ENCODE measurements around the gene JMJD8. TPM values are rescaled to one million over a fixed set of nuclear protein-coding genes. Genes with fewer than 3 reads are reported as not detected.

Gene JMJD8
- total and polyA plus RNA-seq, 9 of the 15 experiments (the other 6 are each of a cell fraction or from before 2014, with no cell fraction given): 1.2 to 50.6 (median 29.3) TPM

DNA sequence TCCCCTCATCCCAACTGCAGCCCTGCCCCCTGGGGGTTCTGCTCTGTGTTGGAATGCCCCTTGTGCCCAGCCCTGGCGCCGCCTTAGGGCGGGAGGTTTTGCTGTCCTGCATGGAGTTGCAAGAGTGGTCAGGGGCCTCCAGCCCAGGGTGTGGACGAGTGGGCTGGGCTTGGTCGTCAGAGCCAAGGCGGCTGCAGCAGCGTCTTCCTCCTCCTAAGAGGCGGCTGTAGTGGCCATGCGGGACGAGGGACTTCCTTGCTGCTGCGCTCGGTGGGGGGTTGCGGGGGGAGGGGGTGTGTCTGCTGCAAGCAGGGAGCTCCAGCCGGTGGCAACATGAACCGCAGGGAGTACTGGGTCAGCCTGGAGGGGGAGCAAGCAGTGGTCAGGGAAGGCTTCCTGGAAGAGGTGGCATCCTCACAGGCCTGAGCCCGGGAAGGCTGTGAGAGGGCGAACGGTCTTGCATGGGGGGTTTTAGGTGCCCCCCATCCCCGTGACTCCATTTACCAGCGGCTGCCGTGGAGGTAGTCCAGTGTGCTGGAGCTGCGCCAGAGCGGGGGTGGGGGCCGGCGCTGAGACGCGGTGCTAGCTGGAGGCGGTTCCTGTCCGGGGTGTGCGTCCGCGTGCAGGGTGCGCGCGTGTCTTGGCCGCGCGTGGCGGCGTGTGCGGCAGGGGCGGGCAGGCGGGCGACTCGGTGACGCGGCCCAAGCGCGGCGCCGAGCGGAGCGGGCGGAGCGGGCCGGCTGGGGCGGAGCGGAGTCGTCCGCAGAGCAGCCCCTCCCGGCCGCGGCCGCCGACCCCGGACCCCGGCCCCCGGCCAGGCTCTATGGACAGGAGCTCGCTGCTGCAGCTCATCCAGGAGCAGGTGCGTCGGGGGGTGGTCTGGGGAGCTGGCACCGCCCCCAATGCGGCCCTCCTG lies 8.9 kb downstream of the JMJD8 start, which contains the start of gene RHBDL1 (continued):
- TF ChIP-seq CC2D1A (IDR thresholded peaks at IDR 0.05) (no peak), RBM34 (IDR thresholded peaks at IDR 0.05; ENCODE audit: borderline replicate concordance, insufficient read depth, low read length) (no peak), ERF (CRISPR knock-in tag; IDR thresholded peaks at IDR 0.05) (no peak), TEAD4 (IDR thresholded peaks at IDR 0.05; ENCODE audit: low read length) (0 out of 2 replicates have a peak, but pooled peaks have one; percentile 5), TEAD4 (CRISPR knock-in tag; IDR thresholded peaks at IDR 0.05; ENCODE audit: borderline replicate concordance) (no peak), ZNF644 (tag; IDR thresholded peaks at IDR 0.05; ENCODE audit: low read depth) (no peak), ZNF165 (CRISPR knock-in tag; IDR thresholded peaks at IDR 0.05; ENCODE audit: borderline replicate concordance) (no peak), FOXK1 (CRISPR knock-in tag; IDR thresholded peaks at IDR 0.05; ENCODE audit: borderline replicate concordance) (no peak), SRSF9 (IDR thresholded peaks at IDR 0.05; ENCODE audit: borderline replicate concordance, low read depth, low read length) (no peak), ETV6 (IDR thresholded peaks at IDR 0.05; ENCODE audit: borderline replicate concordance in 1 of 2, low read depth in 2 of 2, low read length in 1 of 2) (no peak), ETV6 (CRISPR knock-in tag; IDR thresholded peaks at IDR 0.05; ENCODE audit: borderline replicate concordance) (no peak), ZNF212 (CRISPR knock-in tag; IDR thresholded peaks at IDR 0.05) (no peak)
- TF ChIP-seq, protein P1, sequence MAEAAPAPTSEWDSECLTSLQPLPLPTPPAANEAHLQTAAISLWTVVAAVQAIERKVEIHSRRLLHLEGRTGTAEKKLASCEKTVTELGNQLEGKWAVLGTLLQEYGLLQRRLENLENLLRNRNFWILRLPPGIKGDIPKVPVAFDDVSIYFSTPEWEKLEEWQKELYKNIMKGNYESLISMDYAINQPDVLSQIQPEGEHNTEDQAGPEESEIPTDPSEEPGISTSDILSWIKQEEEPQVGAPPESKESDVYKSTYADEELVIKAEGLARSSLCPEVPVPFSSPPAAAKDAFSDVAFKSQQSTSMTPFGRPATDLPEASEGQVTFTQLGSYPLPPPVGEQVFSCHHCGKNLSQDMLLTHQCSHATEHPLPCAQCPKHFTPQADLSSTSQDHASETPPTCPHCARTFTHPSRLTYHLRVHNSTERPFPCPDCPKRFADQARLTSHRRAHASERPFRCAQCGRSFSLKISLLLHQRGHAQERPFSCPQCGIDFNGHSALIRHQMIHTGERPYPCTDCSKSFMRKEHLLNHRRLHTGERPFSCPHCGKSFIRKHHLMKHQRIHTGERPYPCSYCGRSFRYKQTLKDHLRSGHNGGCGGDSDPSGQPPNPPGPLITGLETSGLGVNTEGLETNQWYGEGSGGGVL (CRISPR knock-in tag; IDR thresholded peaks at IDR 0.05): no peak
- TF ChIP-seq, protein P2, sequence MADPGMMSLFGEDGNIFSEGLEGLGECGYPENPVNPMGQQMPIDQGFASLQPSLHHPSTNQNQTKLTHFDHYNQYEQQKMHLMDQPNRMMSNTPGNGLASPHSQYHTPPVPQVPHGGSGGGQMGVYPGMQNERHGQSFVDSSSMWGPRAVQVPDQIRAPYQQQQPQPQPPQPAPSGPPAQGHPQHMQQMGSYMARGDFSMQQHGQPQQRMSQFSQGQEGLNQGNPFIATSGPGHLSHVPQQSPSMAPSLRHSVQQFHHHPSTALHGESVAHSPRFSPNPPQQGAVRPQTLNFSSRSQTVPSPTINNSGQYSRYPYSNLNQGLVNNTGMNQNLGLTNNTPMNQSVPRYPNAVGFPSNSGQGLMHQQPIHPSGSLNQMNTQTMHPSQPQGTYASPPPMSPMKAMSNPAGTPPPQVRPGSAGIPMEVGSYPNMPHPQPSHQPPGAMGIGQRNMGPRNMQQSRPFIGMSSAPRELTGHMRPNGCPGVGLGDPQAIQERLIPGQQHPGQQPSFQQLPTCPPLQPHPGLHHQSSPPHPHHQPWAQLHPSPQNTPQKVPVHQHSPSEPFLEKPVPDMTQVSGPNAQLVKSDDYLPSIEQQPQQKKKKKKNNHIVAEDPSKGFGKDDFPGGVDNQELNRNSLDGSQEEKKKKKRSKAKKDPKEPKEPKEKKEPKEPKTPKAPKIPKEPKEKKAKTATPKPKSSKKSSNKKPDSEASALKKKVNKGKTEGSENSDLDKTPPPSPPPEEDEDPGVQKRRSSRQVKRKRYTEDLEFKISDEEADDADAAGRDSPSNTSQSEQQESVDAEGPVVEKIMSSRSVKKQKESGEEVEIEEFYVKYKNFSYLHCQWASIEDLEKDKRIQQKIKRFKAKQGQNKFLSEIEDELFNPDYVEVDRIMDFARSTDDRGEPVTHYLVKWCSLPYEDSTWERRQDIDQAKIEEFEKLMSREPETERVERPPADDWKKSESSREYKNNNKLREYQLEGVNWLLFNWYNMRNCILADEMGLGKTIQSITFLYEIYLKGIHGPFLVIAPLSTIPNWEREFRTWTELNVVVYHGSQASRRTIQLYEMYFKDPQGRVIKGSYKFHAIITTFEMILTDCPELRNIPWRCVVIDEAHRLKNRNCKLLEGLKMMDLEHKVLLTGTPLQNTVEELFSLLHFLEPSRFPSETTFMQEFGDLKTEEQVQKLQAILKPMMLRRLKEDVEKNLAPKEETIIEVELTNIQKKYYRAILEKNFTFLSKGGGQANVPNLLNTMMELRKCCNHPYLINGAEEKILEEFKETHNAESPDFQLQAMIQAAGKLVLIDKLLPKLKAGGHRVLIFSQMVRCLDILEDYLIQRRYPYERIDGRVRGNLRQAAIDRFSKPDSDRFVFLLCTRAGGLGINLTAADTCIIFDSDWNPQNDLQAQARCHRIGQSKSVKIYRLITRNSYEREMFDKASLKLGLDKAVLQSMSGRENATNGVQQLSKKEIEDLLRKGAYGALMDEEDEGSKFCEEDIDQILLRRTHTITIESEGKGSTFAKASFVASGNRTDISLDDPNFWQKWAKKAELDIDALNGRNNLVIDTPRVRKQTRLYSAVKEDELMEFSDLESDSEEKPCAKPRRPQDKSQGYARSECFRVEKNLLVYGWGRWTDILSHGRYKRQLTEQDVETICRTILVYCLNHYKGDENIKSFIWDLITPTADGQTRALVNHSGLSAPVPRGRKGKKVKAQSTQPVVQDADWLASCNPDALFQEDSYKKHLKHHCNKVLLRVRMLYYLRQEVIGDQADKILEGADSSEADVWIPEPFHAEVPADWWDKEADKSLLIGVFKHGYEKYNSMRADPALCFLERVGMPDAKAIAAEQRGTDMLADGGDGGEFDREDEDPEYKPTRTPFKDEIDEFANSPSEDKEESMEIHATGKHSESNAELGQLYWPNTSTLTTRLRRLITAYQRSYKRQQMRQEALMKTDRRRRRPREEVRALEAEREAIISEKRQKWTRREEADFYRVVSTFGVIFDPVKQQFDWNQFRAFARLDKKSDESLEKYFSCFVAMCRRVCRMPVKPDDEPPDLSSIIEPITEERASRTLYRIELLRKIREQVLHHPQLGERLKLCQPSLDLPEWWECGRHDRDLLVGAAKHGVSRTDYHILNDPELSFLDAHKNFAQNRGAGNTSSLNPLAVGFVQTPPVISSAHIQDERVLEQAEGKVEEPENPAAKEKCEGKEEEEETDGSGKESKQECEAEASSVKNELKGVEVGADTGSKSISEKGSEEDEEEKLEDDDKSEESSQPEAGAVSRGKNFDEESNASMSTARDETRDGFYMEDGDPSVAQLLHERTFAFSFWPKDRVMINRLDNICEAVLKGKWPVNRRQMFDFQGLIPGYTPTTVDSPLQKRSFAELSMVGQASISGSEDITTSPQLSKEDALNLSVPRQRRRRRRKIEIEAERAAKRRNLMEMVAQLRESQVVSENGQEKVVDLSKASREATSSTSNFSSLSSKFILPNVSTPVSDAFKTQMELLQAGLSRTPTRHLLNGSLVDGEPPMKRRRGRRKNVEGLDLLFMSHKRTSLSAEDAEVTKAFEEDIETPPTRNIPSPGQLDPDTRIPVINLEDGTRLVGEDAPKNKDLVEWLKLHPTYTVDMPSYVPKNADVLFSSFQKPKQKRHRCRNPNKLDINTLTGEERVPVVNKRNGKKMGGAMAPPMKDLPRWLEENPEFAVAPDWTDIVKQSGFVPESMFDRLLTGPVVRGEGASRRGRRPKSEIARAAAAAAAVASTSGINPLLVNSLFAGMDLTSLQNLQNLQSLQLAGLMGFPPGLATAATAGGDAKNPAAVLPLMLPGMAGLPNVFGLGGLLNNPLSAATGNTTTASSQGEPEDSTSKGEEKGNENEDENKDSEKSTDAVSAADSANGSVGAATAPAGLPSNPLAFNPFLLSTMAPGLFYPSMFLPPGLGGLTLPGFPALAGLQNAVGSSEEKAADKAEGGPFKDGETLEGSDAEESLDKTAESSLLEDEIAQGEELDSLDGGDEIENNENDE (IDR thresholded peaks at IDR 0.05; ENCODE audit: low read depth, low read length): no peak

Measured in K562 (cell line).